ENCODE data around the gene GBA2. TPM values are rescaled to one million over a fixed set of nuclear protein-coding genes. Genes with fewer than 3 reads are reported as not detected.

Gene GBA2
- total and polyA plus RNA-seq, 2 experiments from 2014 or later = 32.1 to 80.1 TPM

DNA sequence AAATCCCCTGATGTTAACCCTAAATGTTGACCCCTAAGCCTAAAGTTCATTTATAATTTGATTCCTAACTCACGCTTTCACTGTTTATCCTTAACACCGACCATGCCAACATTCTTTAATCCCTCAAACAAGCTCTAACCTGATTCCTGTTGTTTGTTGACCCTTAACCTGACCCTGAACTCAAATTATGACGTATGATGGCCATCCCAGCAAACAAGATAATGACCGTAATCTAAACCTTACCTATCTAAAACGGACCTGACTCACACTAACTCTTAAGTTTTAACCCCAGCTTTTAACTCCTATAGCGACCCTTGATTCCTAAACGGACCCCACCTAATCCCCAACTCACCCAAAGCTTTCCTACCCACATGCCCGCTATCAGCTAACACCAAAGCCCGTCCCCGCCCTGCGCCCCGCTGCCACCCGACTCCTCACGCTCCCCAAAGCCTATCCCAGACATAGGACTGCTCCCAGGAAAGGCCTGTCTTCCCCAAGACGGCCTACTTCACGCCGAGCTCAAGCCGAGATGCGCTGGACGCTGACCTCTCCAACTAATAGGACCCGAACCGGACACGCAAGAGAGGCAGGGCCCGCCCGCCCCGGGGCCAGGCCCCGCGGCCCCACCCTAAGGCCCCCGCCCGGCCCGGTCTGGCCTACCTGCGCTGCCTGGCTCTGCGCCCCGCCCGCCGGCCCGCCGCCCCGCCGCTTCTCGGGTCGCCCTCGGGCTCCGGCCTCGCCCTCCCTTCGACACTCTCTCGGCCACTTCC is 17.4 kb downstream of the GBA2 start:
- Histone ChIP-seq H3K9me2 (ENCODE audit: insufficient read depth) (no peaks in the 10 kb centered on the region), H4K20me1 (replicated peaks; ENCODE audit: insufficient read depth) (peaks cover 17% of the 10 kb centered on the region), H3F3A (replicated peaks; ENCODE audit: low read depth) (peaks cover 11% of the 10 kb centered on the region), H3K27me3 (ENCODE audit: insufficient read depth) (no peaks in the 10 kb centered on the region), H3K4me3 (peak overlapping the region; percentile 91), H3K79me2 (replicated peaks; ENCODE audit: insufficient read depth) (peaks cover 44% of the 10 kb centered on the region), H2AFZ (no peak overlapping the region), H3K36me3 (ENCODE audit: insufficient read depth) (peaks cover 14% of the 10 kb centered on the region), H3K4me1 (ENCODE audit: insufficient read depth) (peaks cover 38% of the 10 kb centered on the region), H3K27ac (ENCODE audit: low read depth) (peak overlapping the region; percentile 95), H3K4me2 (peak overlapping the region; percentile 90)
- ATAC-seq (peak; percentile 0; the same call in 2 of the 3 replicates), DNase-seq (ENCODE audit: low spot score) (peak; percentile 58)
- H3K4me3 Mint-ChIP-seq = no peak overlapping the region; the same call in none of the 3 replicates
- TF ChIP-seq CREB1 (CRISPR knock-in tag; IDR thresholded peaks at IDR 0.05; ENCODE audit: low read depth) (peak; percentile 54), POLR2AphosphoS5 (IDR thresholded peaks at IDR 0.05; ENCODE audit: low read depth) (no peak)
- H3K4me1 Mint-ChIP-seq = peaks cover 13% of the 10 kb centered on the region
- peaks cover 21% of the 10 kb centered on the region for H3K36me3 Mint-ChIP-seq (ENCODE audit: low read depth)
- peak overlapping the region; percentile 83 for H3K27ac Mint-ChIP-seq
- no peaks in the 10 kb centered on the region; the same call in 2 of the 3 replicates for H3K9me3 Mint-ChIP-seq
- peaks cover 8% of the 10 kb centered on the region for H3K27me3 Mint-ChIP-seq (ENCODE audit: insufficient read depth, low read depth, poor library complexity)

DNA sequence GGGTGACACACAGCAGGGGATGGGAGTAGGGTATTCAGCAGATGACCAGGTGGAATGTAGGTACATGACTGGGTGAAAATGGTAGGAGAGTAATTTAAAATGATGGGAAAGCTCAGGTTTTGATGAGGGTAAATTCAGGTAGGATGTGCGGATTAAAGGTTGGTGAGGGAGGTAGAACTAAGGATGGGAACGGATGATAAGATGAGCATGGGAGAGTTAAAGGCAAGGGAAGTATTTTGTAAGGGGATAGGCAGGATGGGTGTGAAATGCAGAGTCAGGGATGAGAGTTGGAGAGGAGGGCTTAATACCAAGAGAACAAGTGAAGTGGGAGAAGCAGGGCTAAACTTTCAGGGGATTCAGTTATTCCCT is 18.6 kb downstream of the GBA2 start:
- no peak for ATAC-seq
- peak overlapping the region; percentile 42; the same call in 1 of the 2 replicates for H3K27ac Mint-ChIP-seq
- H3K4me1 ChIP-seq (ENCODE audit: insufficient read depth) = peaks cover 41% of the 10 kb centered on the region
- H3F3A ChIP-seq (replicated peaks; ENCODE audit: low read depth) = peaks cover 10% of the 10 kb centered on the region; the same call in 1 of the 2 replicates
- H3K27me3 ChIP-seq (ENCODE audit: insufficient read depth) = no peaks in the 10 kb centered on the region
- peaks cover 52% of the 10 kb centered on the region for H3K79me2 ChIP-seq (replicated peaks; ENCODE audit: insufficient read depth)
- peaks cover 15% of the 10 kb centered on the region for H4K20me1 ChIP-seq (replicated peaks; ENCODE audit: insufficient read depth)
- H3K9me2 ChIP-seq (ENCODE audit: insufficient read depth) = no peaks in the 10 kb centered on the region
- H3K4me2 ChIP-seq = peak overlapping the region; percentile 90
- H3K4me3 ChIP-seq = peak overlapping the region; percentile 91; the same call in 1 of the 2 replicates
- no peaks in the 10 kb centered on the region; the same call in 2 of the 3 replicates for H3K9me3 Mint-ChIP-seq
- H3K27ac ChIP-seq (ENCODE audit: low read depth) = no peak overlapping the region
- peaks cover 17% of the 10 kb centered on the region for H3K36me3 Mint-ChIP-seq (ENCODE audit: low read depth)
- H2AFZ ChIP-seq = no peak overlapping the region
- H3K36me3 ChIP-seq (ENCODE audit: insufficient read depth) = peaks cover 9% of the 10 kb centered on the region
- H3K4me3 Mint-ChIP-seq = no peak overlapping the region; the same call in 1 of the 3 replicates
- peaks cover 8% of the 10 kb centered on the region for H3K27me3 Mint-ChIP-seq (ENCODE audit: insufficient read depth, low read depth, poor library complexity)
- no peak for DNase-seq (ENCODE audit: low spot score)
- H3K4me1 Mint-ChIP-seq = peaks cover 13% of the 10 kb centered on the region
- no peak for TF ChIP-seq EZH2phosphoT487 (IDR thresholded peaks at IDR 0.05; ENCODE audit: unreplicated experiment)
- no peak for TF ChIP-seq JUNB (IDR thresholded peaks at IDR 0.05; ENCODE audit: unreplicated experiment)
- TF ChIP-seq, protein P1, sequence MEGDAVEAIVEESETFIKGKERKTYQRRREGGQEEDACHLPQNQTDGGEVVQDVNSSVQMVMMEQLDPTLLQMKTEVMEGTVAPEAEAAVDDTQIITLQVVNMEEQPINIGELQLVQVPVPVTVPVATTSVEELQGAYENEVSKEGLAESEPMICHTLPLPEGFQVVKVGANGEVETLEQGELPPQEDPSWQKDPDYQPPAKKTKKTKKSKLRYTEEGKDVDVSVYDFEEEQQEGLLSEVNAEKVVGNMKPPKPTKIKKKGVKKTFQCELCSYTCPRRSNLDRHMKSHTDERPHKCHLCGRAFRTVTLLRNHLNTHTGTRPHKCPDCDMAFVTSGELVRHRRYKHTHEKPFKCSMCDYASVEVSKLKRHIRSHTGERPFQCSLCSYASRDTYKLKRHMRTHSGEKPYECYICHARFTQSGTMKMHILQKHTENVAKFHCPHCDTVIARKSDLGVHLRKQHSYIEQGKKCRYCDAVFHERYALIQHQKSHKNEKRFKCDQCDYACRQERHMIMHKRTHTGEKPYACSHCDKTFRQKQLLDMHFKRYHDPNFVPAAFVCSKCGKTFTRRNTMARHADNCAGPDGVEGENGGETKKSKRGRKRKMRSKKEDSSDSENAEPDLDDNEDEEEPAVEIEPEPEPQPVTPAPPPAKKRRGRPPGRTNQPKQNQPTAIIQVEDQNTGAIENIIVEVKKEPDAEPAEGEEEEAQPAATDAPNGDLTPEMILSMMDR (conservative IDR thresholded peaks at IDR 0.05; ENCODE audit: low read depth in 2 of 2) = no peak
- TF ChIP-seq EZH2 (IDR thresholded peaks at IDR 0.05; ENCODE audit: low read depth, unreplicated experiment) = no peak
- no peak for TF ChIP-seq POLR2AphosphoS5 (IDR thresholded peaks at IDR 0.05; ENCODE audit: low read depth)
- TF ChIP-seq STAT1 (IDR thresholded peaks at IDR 0.05; ENCODE audit: unreplicated experiment) = no peak
- TF ChIP-seq, protein P2, sequence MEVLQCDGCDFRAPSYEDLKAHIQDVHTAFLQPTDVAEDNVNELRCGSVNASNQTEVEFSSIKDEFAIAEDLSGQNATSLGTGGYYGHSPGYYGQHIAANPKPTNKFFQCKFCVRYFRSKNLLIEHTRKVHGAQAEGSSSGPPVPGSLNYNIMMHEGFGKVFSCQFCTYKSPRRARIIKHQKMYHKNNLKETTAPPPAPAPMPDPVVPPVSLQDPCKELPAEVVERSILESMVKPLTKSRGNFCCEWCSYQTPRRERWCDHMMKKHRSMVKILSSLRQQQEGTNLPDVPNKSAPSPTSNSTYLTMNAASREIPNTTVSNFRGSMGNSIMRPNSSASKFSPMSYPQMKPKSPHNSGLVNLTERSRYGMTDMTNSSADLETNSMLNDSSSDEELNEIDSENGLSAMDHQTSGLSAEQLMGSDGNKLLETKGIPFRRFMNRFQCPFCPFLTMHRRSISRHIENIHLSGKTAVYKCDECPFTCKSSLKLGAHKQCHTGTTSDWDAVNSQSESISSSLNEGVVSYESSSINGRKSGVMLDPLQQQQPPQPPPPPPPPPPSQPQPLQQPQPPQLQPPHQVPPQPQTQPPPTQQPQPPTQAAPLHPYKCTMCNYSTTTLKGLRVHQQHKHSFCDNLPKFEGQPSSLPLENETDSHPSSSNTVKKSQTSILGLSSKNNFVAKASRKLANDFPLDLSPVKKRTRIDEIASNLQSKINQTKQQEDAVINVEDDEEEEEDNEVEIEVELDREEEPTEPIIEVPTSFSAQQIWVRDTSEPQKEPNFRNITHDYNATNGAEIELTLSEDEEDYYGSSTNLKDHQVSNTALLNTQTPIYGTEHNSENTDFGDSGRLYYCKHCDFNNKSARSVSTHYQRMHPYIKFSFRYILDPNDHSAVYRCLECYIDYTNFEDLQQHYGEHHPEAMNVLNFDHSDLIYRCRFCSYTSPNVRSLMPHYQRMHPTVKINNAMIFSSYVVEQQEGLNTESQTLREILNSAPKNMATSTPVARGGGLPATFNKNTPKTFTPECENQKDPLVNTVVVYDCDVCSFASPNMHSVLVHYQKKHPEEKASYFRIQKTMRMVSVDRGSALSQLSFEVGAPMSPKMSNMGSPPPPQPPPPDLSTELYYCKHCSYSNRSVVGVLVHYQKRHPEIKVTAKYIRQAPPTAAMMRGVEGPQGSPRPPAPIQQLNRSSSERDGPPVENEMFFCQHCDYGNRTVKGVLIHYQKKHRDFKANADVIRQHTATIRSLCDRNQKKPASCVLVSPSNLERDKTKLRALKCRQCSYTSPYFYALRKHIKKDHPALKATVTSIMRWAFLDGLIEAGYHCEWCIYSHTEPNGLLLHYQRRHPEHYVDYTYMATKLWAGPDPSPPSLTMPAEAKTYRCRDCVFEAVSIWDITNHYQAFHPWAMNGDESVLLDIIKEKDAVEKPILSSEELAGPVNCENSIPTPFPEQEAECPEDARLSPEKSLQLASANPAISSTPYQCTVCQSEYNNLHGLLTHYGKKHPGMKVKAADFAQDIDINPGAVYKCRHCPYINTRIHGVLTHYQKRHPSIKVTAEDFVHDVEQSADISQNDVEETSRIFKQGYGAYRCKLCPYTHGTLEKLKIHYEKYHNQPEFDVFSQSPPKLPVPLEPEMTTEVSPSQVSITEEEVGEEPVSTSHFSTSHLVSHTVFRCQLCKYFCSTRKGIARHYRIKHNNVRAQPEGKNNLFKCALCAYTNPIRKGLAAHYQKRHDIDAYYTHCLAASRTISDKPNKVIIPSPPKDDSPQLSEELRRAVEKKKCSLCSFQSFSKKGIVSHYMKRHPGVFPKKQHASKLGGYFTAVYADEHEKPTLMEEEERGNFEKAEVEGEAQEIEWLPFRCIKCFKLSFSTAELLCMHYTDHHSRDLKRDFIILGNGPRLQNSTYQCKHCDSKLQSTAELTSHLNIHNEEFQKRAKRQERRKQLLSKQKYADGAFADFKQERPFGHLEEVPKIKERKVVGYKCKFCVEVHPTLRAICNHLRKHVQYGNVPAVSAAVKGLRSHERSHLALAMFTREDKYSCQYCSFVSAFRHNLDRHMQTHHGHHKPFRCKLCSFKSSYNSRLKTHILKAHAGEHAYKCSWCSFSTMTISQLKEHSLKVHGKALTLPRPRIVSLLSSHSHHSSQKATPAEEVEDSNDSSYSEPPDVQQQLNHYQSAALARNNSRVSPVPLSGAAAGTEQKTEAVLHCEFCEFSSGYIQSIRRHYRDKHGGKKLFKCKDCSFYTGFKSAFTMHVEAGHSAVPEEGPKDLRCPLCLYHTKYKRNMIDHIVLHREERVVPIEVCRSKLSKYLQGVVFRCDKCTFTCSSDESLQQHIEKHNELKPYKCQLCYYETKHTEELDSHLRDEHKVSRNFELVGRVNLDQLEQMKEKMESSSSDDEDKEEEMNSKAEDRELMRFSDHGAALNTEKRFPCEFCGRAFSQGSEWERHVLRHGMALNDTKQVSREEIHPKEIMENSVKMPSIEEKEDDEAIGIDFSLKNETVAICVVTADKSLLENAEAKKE (CRISPR knock-in tag; IDR thresholded peaks at IDR 0.05) = no peak
- no peak for TF ChIP-seq CREB1 (CRISPR knock-in tag; IDR thresholded peaks at IDR 0.05; ENCODE audit: low read depth)
- no peak for TF ChIP-seq ZNF331 (CRISPR knock-in tag; IDR thresholded peaks at IDR 0.05; ENCODE audit: low read depth)
- no peak for TF ChIP-seq NANOG (IDR thresholded peaks at IDR 0.05; ENCODE audit: borderline replicate concordance)

Measured in GM23338 (cell line).